Measurements from ENCODE around the gene DPEP2NB.

DNA sequence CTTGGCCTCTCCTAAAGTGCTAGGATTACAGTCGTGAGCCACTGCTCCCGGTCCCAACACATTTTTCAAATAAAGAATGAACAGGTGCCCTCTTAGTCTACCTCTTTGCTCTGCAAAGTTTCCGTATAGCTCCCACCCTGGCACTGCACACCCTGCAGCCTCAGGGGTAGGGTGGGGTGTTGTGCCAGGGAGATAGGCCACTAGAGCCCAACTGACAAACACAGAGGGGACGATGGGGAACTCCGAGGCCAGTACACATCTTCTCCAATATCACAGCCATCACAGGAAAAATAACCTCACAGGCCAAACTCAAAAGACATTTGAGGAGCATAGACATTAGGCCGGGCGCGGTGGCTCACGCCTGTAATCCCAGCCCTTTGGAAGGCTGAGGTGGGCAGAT is 44.6 kb downstream of the DPEP2NB start:
- no peak for TF ChIP-seq POLR2A (IDR thresholded peaks at IDR 0.05; ENCODE audit: low read depth, low read length)
- TF ChIP-seq, protein P1, sequence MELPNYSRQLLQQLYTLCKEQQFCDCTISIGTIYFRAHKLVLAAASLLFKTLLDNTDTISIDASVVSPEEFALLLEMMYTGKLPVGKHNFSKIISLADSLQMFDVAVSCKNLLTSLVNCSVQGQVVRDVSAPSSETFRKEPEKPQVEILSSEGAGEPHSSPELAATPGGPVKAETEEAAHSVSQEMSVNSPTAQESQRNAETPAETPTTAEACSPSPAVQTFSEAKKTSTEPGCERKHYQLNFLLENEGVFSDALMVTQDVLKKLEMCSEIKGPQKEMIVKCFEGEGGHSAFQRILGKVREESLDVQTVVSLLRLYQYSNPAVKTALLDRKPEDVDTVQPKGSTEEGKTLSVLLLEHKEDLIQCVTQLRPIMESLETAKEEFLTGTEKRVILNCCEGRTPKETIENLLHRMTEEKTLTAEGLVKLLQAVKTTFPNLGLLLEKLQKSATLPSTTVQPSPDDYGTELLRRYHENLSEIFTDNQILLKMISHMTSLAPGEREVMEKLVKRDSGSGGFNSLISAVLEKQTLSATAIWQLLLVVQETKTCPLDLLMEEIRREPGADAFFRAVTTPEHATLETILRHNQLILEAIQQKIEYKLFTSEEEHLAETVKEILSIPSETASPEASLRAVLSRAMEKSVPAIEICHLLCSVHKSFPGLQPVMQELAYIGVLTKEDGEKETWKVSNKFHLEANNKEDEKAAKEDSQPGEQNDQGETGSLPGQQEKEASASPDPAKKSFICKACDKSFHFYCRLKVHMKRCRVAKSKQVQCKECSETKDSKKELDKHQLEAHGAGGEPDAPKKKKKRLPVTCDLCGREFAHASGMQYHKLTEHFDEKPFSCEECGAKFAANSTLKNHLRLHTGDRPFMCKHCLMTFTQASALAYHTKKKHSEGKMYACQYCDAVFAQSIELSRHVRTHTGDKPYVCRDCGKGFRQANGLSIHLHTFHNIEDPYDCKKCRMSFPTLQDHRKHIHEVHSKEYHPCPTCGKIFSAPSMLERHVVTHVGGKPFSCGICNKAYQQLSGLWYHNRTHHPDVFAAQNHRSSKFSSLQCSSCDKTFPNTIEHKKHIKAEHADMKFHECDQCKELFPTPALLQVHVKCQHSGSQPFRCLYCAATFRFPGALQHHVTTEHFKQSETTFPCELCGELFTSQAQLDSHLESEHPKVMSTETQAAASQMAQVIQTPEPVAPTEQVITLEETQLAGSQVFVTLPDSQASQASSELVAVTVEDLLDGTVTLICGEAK (IDR thresholded peaks at IDR 0.05; ENCODE audit: borderline replicate concordance): no peak
- TF ChIP-seq RB1 (IDR thresholded peaks at IDR 0.05; ENCODE audit: borderline replicate concordance): no peak
- TF ChIP-seq EP300 (IDR thresholded peaks at IDR 0.05; ENCODE audit: borderline replicate concordance in 1 of 2, control insufficient read depth in 1 of 2, low read depth in 2 of 2, low read length in 2 of 2): no peak

Data from GM12878 (cell line).